TTC549 (cell line): ENCODE results near the gene EGFLAM.
"Not testable (repeated sequence)": the region's sequence is repeated elsewhere in the genome, so short reads cannot be mapped to it uniquely, and the experiment has no call there.

Experiments
- FAIRE-seq: peaks from 2 replicates; lab custom pipeline; 2012; peaks lifted over from hg19 to GRCh38; lab: Jason Lieb, UNC

EGFLAM gene

GRCh38 chr5:38331831-38332230 is 73.5 kb downstream of the EGFLAM start:
- no peak for FAIRE-seq

GRCh38 chr5:38333181-38333580 is 74.8 kb downstream of the EGFLAM start:
- not testable (repeated sequence) for FAIRE-seq

DNA sequence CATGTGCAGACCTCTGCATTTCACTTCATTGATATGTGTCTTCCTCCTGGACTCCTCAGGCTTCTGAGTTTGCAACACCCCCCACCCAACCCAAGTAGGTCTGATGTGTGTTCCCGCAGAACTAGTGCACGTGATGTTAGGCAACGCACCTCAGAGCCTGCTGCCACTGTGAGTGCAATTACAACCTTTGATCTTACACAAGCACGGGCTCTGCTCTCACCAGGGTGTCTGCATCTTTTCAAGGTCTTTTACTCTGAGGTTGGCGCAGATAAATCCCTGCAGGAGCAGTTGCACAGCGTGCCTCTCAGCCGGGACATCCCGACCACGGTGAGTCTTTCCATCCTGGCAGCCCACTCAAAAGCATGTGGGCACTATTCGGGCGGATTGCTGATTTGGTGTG is 80.1 kb downstream of the EGFLAM start:
- FAIRE-seq, result no peak

- FAIRE-seq, result no peak
These were observed 81.1 kb downstream of the EGFLAM start for GRCh38 chr5:38339446-38339845.

GRCh38 chr5:38341056-38341455 is 82.7 kb downstream of the EGFLAM start:
- FAIRE-seq, result no peak

- FAIRE-seq, result no peak
These were observed 83.3 kb downstream of the EGFLAM start for GRCh38 chr5:38341641-38342040.

- FAIRE-seq, result no peak
These were observed 83.9 kb downstream of the EGFLAM start for GRCh38 chr5:38342261-38342660.

- FAIRE-seq, result no peak
These were observed 86.5 kb downstream of the EGFLAM start for GRCh38 chr5:38344891-38345290.

GRCh38 chr5:38346593-38346992 is 88.2 kb downstream of the EGFLAM start:
- FAIRE-seq, result no peak

DNA sequence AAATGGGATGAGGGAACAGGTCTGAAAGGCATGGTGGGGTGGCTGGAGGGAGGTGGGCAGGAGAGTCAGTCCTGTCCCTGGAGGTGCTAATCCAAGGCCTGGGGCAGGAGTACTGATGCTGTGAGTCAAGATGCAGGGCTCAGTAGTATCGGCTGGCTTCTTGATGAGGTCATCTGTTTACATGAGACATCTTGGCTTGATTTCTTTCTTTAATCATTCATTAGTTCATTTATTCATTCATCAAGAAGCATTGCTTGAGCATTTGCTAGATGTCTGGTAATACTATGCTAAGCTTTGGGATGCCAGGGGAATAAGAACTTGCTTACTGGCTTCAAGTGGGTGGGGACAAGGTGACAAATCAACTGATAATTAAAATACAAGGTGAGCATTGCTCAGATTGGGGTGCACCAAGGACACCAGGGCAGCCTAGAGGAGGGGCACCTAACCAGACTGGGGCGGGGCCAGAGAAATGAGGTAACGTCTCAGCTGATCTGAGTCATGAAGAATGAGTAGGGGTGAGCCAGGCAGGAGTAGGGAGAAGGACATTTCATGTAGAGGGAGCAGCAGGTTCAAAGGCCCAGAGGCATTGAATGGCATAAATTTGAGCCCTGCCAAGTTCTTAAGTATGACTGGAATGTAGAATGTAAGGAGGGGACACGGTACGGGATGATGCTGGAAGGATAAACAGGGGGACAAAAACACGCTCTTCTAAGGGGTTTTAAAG is 88.8 kb downstream of the EGFLAM start:
- no peak for FAIRE-seq

DNA sequence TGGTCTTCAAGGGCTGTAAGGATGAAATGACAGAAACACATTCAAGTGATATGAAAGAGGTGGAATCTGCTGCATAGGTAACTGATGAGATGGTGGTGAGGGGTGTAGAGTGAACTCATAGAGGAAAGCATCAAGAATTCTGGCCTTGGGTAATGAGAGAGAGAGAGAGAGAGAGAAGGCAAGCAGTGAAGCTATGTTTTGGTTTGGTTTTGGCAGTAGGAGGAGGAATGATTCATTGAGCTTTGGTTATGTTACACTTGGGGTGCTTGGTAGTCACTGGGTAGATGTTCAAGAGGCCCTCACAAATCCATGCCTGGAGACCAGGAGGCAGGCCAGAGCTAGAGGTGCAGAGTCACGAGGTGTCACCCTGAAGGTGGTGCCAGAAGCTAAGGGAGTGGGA is 89.5 kb downstream of the EGFLAM start:
- no peak for FAIRE-seq

GRCh38 chr5:38360323-38361061 is 102.1 kb downstream of the EGFLAM start:
- no peak for FAIRE-seq

DNA sequence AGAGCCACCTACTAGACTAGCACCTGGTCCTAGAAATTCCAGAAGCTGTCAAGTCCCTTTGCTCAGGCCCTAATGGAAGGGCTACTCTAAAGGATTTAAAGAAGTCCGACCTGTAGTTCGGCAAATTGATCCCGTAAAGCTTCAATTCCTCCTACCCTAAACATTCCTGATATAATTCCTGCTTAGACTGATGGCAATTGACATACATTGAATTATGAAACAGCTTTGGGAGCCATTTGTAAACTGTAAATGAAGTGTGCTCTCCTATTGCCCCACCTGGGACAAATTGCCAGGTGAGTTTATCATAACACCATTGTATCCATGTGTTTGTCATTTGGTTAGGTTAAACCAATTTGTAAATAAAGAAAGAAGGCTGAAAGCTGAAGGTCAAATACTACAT is 104.4 kb downstream of the EGFLAM start:
- no peak for FAIRE-seq

GRCh38 chr5:38364825-38365224 is 106.5 kb downstream of the EGFLAM start:
- no peak for FAIRE-seq

DNA sequence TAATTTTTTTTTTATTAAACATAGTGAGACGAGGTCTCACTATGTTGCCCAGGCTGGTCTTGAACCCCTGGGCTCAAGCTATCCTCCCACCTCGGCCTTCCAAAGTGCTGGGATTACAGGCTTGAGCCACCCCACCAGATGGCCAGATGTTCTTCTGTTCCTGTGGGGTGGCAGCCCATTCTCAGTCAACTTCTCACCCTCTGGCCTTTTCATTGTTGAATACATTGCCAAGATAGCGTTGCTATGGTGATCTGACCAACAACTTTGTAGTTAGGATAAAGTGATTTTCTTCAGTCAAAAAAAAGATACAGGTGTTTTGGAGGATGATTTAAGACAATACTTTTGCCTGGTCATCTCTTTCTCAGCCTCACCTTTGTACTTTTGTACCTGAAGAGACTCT is 109.1 kb downstream of the EGFLAM start:
- FAIRE-seq, result no peak

- FAIRE-seq, result no peak
These were observed 109.6 kb downstream of the EGFLAM start for GRCh38 chr5:38367966-38368365.

DNA sequence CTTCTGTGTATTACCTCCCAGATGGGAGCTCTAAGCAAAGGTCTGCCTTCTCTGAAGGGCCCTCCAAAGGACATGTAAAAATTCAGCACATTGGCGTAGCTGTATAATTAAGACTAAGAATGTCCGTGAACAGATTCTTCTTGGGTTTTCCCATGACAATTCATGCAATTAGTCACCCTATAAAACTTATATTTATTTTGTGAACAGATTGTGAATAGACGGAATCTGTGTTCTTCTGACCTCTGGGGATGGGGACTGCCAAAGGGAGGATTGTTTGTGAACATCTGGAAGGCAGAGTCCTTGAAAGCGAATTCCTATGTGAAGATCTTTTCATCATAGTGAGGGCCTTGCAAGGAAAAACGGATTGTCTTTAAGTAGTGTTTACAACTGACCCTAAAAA is 111.3 kb downstream of the EGFLAM start:
- FAIRE-seq, result no peak

- FAIRE-seq, result no peak
These were observed 112.2 kb downstream of the EGFLAM start for GRCh38 chr5:38370358-38371100.

- no peak for FAIRE-seq
These were observed 113.2 kb downstream of the EGFLAM start for GRCh38 chr5:38371596-38371995.

GRCh38 chr5:38373743-38374142 is 115.4 kb downstream of the EGFLAM start:
- no peak for FAIRE-seq

GRCh38 chr5:38375423-38375822 is 117.1 kb downstream of the EGFLAM start:
- FAIRE-seq, result no peak

GRCh38 chr5:38376404-38376803 is 118.0 kb downstream of the EGFLAM start:
- no peak for FAIRE-seq

GRCh38 chr5:38378579-38378978 is 120.2 kb downstream of the EGFLAM start:
- FAIRE-seq, result no peak
